Mucosa of stomach (tissue), 1 donor: ENCODE measurements around the gene LSP1.

Experiments used
- H3K27me3 ChIP-seq: one replicate; pipeline ENCODE4 v1.7.0; 2013; ENCODE audit warnings: mild to moderate bottlenecking, low read length; ENCODE audit not compliant: control insufficient read depth, insufficient read depth
- H3K36me3 ChIP-seq: one replicate; pipeline ENCODE4 v1.7.0; 2013; ENCODE audit warnings: low read length; ENCODE audit not compliant: control insufficient read depth, insufficient read depth
- H3K4me1 ChIP-seq: one replicate; pipeline ENCODE4 v1.7.0; 2013; ENCODE audit warnings: mild to moderate bottlenecking, low read length; ENCODE audit not compliant: control insufficient read depth, insufficient read depth
- H3K4me3 ChIP-seq: one replicate; pipeline ENCODE4 v1.7.0; 2013; ENCODE audit warnings: low read length
- H3K9ac ChIP-seq: one replicate; pipeline ENCODE4 v1.7.0; 2013; ENCODE audit warnings: mild to moderate bottlenecking, low read length, moderate library complexity
- H3K9me3 ChIP-seq: one replicate; pipeline ENCODE4 v1.7.0; 2013; ENCODE audit warnings: mild to moderate bottlenecking, low read length, moderate library complexity; ENCODE audit not compliant: control insufficient read depth
- donor health status: Pancreatic carcinoma.

Gene LSP1

GRCh38 chr11:1840780-1841480 lies 12.0 kb upstream of the LSP1 start:
- no peaks in the 10 kb centered on the region for H3K36me3 ChIP-seq
- no peak overlapping the region for H3K9ac ChIP-seq
- peaks cover 7% of the 10 kb centered on the region for H3K27me3 ChIP-seq
- peaks cover 5% of the 10 kb centered on the region for H3K4me1 ChIP-seq
- no peaks in the 10 kb centered on the region for H3K9me3 ChIP-seq
- no peak overlapping the region for H3K4me3 ChIP-seq

DNA sequence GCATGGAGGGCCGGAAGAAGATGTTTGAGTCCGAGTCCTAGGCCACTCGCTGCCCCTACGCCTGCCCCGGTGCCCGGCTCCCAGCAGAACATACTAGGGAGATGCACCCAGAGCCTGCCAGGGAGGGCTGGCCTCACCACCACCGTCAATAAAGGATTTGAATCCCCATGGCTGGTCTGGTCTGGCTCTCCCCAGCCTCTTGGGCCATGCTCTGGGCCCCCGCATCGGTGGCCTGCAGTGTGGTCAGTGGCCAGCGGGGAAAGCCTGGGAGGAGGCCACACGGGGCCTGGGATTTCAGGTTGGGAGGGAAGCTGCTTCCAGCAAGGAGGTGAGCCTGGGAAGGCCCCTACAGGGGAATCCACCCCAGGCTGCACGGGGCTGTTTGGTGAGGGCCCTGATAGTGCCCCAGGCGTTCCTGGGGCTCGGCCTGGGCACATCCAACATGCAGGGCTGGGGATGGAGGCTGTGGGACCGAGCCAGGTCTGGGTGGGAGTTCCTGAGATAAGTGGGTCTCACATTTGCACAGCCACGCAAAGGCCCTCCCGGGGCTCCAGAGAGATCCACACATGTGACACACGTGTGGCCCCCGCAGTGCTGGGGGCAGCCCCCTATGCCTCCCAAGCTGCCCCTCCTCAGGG lies 11.3 kb upstream of the LSP1 start:
- no peaks in the 10 kb centered on the region for H3K9me3 ChIP-seq
- H3K4me1 ChIP-seq, result peaks cover 5% of the 10 kb centered on the region
- H3K9ac ChIP-seq, result no peak overlapping the region
- no peak overlapping the region for H3K4me3 ChIP-seq
- peaks cover 7% of the 10 kb centered on the region for H3K27me3 ChIP-seq
- no peaks in the 10 kb centered on the region for H3K36me3 ChIP-seq

DNA sequence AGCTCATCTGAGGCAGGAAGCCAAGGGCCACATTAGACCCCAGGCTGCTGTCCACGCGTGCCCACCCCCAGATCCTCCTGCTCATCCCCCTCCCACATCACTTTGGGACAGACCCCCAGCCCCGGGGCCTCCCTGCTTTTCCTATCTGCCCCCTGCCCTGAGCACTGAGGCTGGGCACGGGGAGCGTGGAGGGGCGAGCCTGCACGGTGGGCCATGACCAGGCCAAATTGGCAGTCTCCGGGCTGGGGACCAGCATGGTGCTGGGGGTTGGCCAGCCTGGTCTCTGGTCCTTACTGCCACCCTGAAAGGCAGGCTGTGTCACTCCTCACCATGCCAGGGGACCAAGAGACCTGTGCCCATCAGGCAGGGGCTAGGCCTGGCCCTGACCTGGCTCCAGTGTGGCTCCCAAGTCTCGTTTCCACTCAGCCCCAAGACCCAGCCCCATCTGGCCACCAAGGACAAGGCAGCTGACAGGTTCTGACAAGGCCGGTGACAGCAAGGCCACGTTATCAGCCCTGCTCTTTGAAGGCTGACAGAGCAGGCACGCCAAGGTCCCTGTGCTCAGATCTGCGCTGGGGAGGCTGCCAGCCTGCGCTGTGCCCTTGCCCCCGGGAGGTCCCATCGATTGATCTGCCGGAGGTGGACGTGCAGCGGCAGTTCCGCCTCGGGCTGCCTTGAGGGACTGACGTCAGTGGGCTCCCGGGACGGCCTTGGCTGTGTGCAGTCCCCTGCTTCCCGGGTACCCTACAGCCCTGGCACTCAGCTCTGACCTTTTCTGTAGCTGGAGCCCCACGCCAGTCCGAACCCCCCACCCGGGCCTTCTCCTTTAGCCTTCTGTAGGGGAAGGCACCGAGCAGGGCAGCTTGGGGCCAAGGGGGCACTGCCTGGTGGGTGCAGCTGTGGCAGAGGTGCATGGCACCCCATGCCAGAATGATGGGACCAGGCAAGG lies 10.5 kb upstream of the LSP1 start:
- no peak overlapping the region for H3K9ac ChIP-seq
- no peak overlapping the region for H3K4me3 ChIP-seq
- H3K4me1 ChIP-seq, result peaks cover 4% of the 10 kb centered on the region
- peaks cover 7% of the 10 kb centered on the region for H3K27me3 ChIP-seq
- no peaks in the 10 kb centered on the region for H3K36me3 ChIP-seq
- H3K9me3 ChIP-seq, result no peaks in the 10 kb centered on the region

GRCh38 chr11:1843098-1843473 lies 9.8 kb upstream of the LSP1 start:
- H3K9ac ChIP-seq, result no peak overlapping the region
- H3K36me3 ChIP-seq, result no peaks in the 10 kb centered on the region
- no peak overlapping the region for H3K4me3 ChIP-seq
- H3K4me1 ChIP-seq, result no peaks in the 10 kb centered on the region
- no peaks in the 10 kb centered on the region for H3K9me3 ChIP-seq
- H3K27me3 ChIP-seq, result peaks cover 7% of the 10 kb centered on the region

DNA sequence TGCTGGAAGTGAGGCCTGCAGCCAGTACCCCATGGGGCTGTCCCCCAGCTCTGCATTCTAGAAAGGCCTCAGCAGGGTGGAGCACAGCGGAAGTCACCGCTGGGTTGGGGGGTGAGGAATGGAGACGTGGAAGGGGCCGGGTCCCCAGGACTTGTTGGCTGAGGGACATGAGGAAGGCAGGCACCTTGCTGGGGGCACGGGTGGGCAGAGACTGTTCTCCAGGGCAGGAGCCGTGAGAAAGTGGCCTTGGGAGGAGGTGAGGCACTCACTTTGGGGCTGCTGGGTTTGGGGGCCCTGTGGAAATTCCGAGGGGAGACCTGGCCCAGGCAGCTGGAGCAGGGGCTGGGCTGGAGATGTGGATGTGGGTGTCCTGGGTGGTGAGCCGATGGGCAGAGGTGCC lies 9.1 kb upstream of the LSP1 start:
- Histone ChIP-seq H3K36me3 (no peaks in the 10 kb centered on the region), H3K9me3 (no peaks in the 10 kb centered on the region), H3K4me1 (no peaks in the 10 kb centered on the region), H3K27me3 (peaks cover 7% of the 10 kb centered on the region), H3K9ac (no peak overlapping the region), H3K4me3 (no peak overlapping the region)

DNA sequence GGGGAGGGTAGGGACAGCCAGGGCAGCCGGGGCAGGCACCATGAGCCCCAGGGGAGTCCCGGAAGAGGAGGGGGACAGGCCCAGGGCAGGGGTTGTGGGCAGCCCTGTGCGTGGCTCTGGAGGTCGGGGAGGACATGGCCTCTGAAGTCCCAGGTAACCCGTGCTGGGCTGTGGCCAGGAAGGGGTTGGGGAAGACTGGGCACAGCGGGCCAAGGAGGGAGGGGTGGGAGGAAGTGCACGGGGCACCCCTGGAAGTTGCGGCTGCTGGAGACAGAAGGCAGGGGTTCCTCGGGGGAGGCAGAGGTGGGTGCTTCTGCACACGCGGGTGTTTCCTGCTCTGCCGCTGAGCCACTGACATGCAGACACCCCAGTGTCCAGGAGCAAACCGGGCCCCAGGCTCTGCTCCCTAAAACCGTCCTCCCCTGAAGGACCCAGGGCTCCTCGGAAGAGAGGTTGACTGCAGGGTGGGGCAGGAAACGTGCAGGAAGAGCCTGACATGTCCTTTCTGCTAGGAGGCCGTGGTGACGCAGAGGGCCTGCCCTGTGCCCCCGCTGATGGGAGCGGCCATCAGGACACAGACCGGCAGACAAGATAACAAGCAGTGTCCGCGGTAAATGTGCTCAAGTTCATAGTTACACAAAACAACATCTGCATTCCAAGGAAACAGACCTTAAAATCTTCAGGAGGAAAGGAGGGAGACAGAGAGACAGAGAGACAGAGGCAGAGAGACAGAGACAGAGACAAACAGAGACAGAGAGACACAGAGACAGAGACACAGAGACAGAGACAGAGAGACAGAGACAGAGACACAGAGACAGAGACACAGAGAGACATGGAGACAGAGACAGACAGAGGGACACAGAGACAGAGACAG lies 8.4 kb upstream of the LSP1 start:
- H3K36me3 ChIP-seq, result no peaks in the 10 kb centered on the region
- no peak overlapping the region for H3K4me3 ChIP-seq
- H3K9me3 ChIP-seq, result no peaks in the 10 kb centered on the region
- peaks cover 7% of the 10 kb centered on the region for H3K27me3 ChIP-seq
- no peak overlapping the region for H3K9ac ChIP-seq
- H3K4me1 ChIP-seq, result no peaks in the 10 kb centered on the region

DNA sequence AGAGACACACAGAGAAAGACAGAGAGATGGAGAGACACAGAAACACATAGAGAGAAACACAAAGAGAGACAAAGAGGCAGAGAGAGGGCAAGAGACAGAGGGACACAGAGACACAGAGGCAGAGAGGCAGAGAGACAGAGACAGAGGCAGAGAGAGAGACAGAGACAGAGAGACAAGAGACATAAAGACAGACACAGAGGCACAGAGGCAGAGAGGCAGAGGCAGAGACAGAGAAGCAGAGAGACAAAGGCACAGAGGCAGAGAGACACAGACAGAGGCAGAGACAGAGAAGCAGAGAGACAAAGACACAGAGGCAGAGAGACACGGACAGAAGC lies 7.8 kb upstream of the LSP1 start:
- H3K9ac ChIP-seq, result no peak overlapping the region
- no peaks in the 10 kb centered on the region for H3K4me1 ChIP-seq
- H3K36me3 ChIP-seq, result no peaks in the 10 kb centered on the region
- H3K4me3 ChIP-seq, result no peak overlapping the region
- H3K27me3 ChIP-seq, result peaks cover 7% of the 10 kb centered on the region
- H3K9me3 ChIP-seq, result no peaks in the 10 kb centered on the region

- H3K9me3 ChIP-seq, result no peaks in the 10 kb centered on the region
- H3K4me3 ChIP-seq, result no peak overlapping the region
- H3K4me1 ChIP-seq, result no peaks in the 10 kb centered on the region
- H3K9ac ChIP-seq, result no peak overlapping the region
- no peaks in the 10 kb centered on the region for H3K36me3 ChIP-seq
- peaks cover 7% of the 10 kb centered on the region for H3K27me3 ChIP-seq
Observed at GRCh38 chr11:1845561-1846452, 7.1 kb upstream of the LSP1 start.

GRCh38 chr11:1846453-1846932 lies 6.4 kb upstream of the LSP1 start:
- Histone ChIP-seq H3K4me1 (no peaks in the 10 kb centered on the region), H3K9me3 (no peaks in the 10 kb centered on the region), H3K4me3 (no peak overlapping the region), H3K36me3 (no peaks in the 10 kb centered on the region), H3K27me3 (peaks cover 7% of the 10 kb centered on the region), H3K9ac (no peak overlapping the region)

GRCh38 chr11:1847006-1847735 lies 5.7 kb upstream of the LSP1 start:
- peaks cover 7% of the 10 kb centered on the region for H3K27me3 ChIP-seq
- no peak overlapping the region for H3K9ac ChIP-seq
- no peaks in the 10 kb centered on the region for H3K4me1 ChIP-seq
- no peaks in the 10 kb centered on the region for H3K9me3 ChIP-seq
- H3K4me3 ChIP-seq, result no peak overlapping the region
- H3K36me3 ChIP-seq, result no peaks in the 10 kb centered on the region
